Liver (tissue), 9 donors: ENCODE results near the gene DHFR. TPM values are rescaled to one million over a fixed set of nuclear protein-coding genes. Genes with fewer than 3 reads are reported as not detected.

Experiments used
- DNase-seq: peaks from one replicate; pipeline ENCODE4 v3.0.0-alpha.2; 2017; ENCODE audit warnings: low spot score
- H3K27ac ChIP-seq, 2 donors: one replicate each; pipeline ENCODE4 v1.7.0; 2013; ENCODE audit warnings: inconsistent platforms in 2 of 2, low read length in 2 of 2, control low read depth in 1 of 2, low read depth in 1 of 2, mild to moderate bottlenecking in 1 of 2
- H3K27me3 ChIP-seq, 4 donors: one replicate each; pipeline versions ENCODE4 v1.6.1 to v1.7.0; 2013; ENCODE audit warnings: low read length in 3 of 4, inconsistent platforms in 1 of 4, mild to moderate bottlenecking in 1 of 4, moderate library complexity in 1 of 4; ENCODE audit not compliant: control insufficient read depth in 4 of 4, insufficient read depth in 4 of 4
- H3K36me3 ChIP-seq, 4 donors: one replicate each; pipeline versions ENCODE4 v1.6.1 to v1.7.0; 2013; ENCODE audit warnings: low read length in 3 of 4, mild to moderate bottlenecking in 3 of 4, low read depth in 1 of 4, moderate library complexity in 1 of 4; ENCODE audit not compliant: control insufficient read depth in 4 of 4, insufficient read depth in 3 of 4
- H3K4me1 ChIP-seq, 4 donors: one replicate each; pipeline versions ENCODE4 v1.6.1 to v1.7.0; 2013; ENCODE audit warnings: low read length in 3 of 4, mild to moderate bottlenecking in 3 of 4, moderate library complexity in 1 of 4; ENCODE audit not compliant: control insufficient read depth in 4 of 4, insufficient read depth in 4 of 4
- H3K4me3 ChIP-seq, 3 donors: one replicate each; pipeline versions ENCODE4 v1.6.1 to v1.7.0; 2013; ENCODE audit warnings: low read length in 3 of 3, control low read depth in 1 of 3, low read depth in 1 of 3, mild to moderate bottlenecking in 1 of 3
- H3K9ac ChIP-seq, 2 donors: one replicate each; pipeline ENCODE4 v1.7.0; 2013; ENCODE audit warnings: low read length in 2 of 2, mild to moderate bottlenecking in 2 of 2, moderate library complexity in 2 of 2, control low read depth in 1 of 2, low read depth in 1 of 2
- H3K9me3 ChIP-seq, 4 donors: one replicate each; pipeline versions ENCODE4 v1.6.1 to v1.7.0; 2013; ENCODE audit warnings: low read length in 3 of 4; ENCODE audit not compliant: control insufficient read depth in 4 of 4
- EGR1 ChIP-seq, 2 donors: IDR thresholded peaks; 2 replicates each; pipeline ENCODE4 v1.6.1; 2016 to 2018; ENCODE audit warnings: antibody characterized with exemption in 2 of 2, low read depth in 2 of 2
- FOXA1 ChIP-seq: IDR thresholded peaks from 2 replicates; pipeline ENCODE4 v1.6.1; 2016; ENCODE audit warnings: antibody characterized with exemption
- FOXA2 ChIP-seq: IDR thresholded peaks from 2 replicates; pipeline ENCODE4 v1.6.1; 2016; ENCODE audit warnings: antibody characterized with exemption
- GABPA ChIP-seq, 2 donors: IDR thresholded peaks in 1 of 2; conservative IDR thresholded peaks in 1 of 2; 2 replicates each; pipeline ENCODE4 v1.6.1; 2016; ENCODE audit warnings: antibody characterized with exemption in 2 of 2, mild to moderate bottlenecking in 1 of 2, moderate library complexity in 1 of 2
- HNF4A ChIP-seq, 2 donors: conservative IDR thresholded peaks; 2 replicates each; pipeline ENCODE4 v1.6.1; 2016; ENCODE audit warnings: antibody characterized with exemption in 2 of 2, mild to moderate bottlenecking in 2 of 2
- HNF4G ChIP-seq: IDR thresholded peaks from 2 replicates; pipeline ENCODE4 v1.6.1; 2016; ENCODE audit warnings: antibody characterized with exemption
- JUND ChIP-seq, 2 donors: IDR thresholded peaks; 2 replicates each; pipeline ENCODE4 v1.6.1; 2016; ENCODE audit warnings: antibody characterized with exemption in 2 of 2
- NR2F2 ChIP-seq: IDR thresholded peaks from 2 replicates; pipeline ENCODE4 v1.6.1; 2016; ENCODE audit warnings: antibody characterized with exemption
- RAD21 ChIP-seq, 2 donors: IDR thresholded peaks; 2 replicates each; pipeline ENCODE4 v1.6.1; 2016; ENCODE audit warnings: antibody characterized with exemption in 2 of 2, mild to moderate bottlenecking in 2 of 2
- RXRA ChIP-seq, 2 donors: IDR thresholded peaks; 2 replicates each; pipeline ENCODE4 v1.6.1; 2017 to 2018; ENCODE audit warnings: antibody characterized with exemption in 2 of 2, mild to moderate bottlenecking in 1 of 2
- SP1 ChIP-seq: IDR thresholded peaks from 2 replicates; pipeline ENCODE4 v1.6.1; 2018; ENCODE audit warnings: antibody characterized with exemption, mild to moderate bottlenecking
- TAF1 ChIP-seq: conservative IDR thresholded peaks from 2 replicates; pipeline ENCODE4 v1.6.1; 2016; ENCODE audit warnings: antibody characterized with exemption, mild to moderate bottlenecking
- YY1 ChIP-seq: IDR thresholded peaks from 2 replicates; pipeline ENCODE4 v1.6.1; 2016; ENCODE audit warnings: antibody characterized with exemption, mild to moderate bottlenecking
- WGBS: extraction: QIAGEN DNeasy Blood & Tissue Kit; methylation state at CpG from one replicate; pipeline ENCODE4 v1.1.7; 2013; 5-methylcytosine and 5-hydroxymethylcytosine counted together
- polyA plus RNA-seq, 2 donors: library from polyadenylated mRNA; stranded (reverse) in 1 of 2; unstranded in 1 of 2; fragments of 200-250 nt in 1 of 2; fragments of >200 nt in 1 of 2; fragmentation: Nextera tagmentation in 1 of 2; extraction: Ambion mirVana in 1 of 2; gene quantifications; one replicate each; pipeline versions ENCODE4 v1.2.1 to v1.2.3, GENCODE V29; 2013 to 2015
- total RNA-seq, 2 donors: library from RNA; depleted of rRNA; stranded (reverse); fragments of >200 nt; gene quantifications; one replicate each; pipeline ENCODE4 v1.2.3, GENCODE V29; 2014
- TF ChIP-seq, protein P1 (sequence below): IDR thresholded peaks from 2 replicates; pipeline ENCODE4 v1.6.1; 2016; ENCODE audit warnings: antibody characterized with exemption
- TF ChIP-seq, protein P2 (sequence below): IDR thresholded peaks from 2 replicates; pipeline ENCODE4 v1.6.1; 2016; ENCODE audit warnings: antibody characterized with exemption
- TF ChIP-seq, protein P3 (sequence below): IDR thresholded peaks from 2 replicates; pipeline ENCODE4 v1.6.1; 2016; ENCODE audit warnings: antibody characterized with exemption
- TF ChIP-seq, protein P4 (sequence below): fragments of 150-350 bp; IDR thresholded peaks from 2 replicates; pipeline ENCODE4 v1.5.1; 2017; ENCODE audit warnings: improper control_type of control experiment, low read depth, low read length; ENCODE audit not compliant: missing input control
- TF ChIP-seq, protein P5 (sequence below): IDR thresholded peaks from 2 replicates; pipeline ENCODE4 v1.6.1; 2016; ENCODE audit warnings: antibody characterized with exemption, mild to moderate bottlenecking
- donor health status: healthy.
- donor health status: healthy.
- donor health status: healthy.
- donor health status: healthy.
- donor health status: healthy.

DHFR gene
- total and polyA plus RNA-seq, 4 donors = 8.9 to 57.7 (median 13.4) TPM

DNA sequence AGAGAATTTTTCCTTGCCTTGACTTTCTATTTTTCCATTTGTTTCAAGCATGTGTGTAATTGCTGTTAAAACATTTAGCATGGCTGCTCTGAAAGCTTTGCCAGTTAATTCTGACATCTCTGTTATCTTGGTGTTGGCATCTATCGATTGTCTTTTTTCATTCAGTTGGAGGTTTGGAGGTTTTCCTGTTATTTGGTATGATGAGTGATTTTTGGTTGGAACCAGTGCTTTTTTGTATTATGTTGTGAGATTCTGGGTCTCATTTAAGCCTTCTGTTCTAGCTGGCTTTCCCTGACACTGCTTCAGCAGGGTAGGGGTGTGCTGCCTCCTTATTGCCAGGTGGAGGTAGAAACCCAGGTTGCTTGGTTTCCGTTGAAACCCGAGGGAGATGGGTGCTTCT, 40.9 kb upstream of the DHFR start:
- H3K9ac ChIP-seq = no peak overlapping the region
- H3K27me3 ChIP-seq = no peaks in the 10 kb centered on the region
- 97% methylated on average over 3 of the region's 3 CpGs for WGBS
- no peaks in the 10 kb centered on the region for H3K9me3 ChIP-seq
- no peak overlapping the region for H3K27ac ChIP-seq
- peaks cover 0 to 4% (median 1%) of the 10 kb centered on the region in 4 donors for H3K36me3 ChIP-seq
- DNase-seq = no peak
- no peaks in the 10 kb centered on the region for H3K4me1 ChIP-seq
- H3K4me3 ChIP-seq = no peak overlapping the region
- TF ChIP-seq HNF4A (conservative IDR thresholded peaks at IDR 0.05) = no peak
- TF ChIP-seq GABPA (IDR thresholded peaks at IDR 0.05 in 1 of 2, conservative IDR thresholded peaks at IDR 0.05 in 1 of 2) = no peak
- TF ChIP-seq EGR1 (IDR thresholded peaks at IDR 0.05; ENCODE audit: low read depth in 2 of 2) = no peak
- TF ChIP-seq, protein P1, sequence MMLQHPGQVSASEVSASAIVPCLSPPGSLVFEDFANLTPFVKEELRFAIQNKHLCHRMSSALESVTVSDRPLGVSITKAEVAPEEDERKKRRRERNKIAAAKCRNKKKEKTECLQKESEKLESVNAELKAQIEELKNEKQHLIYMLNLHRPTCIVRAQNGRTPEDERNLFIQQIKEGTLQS = no peak
- TF ChIP-seq, protein P2, sequence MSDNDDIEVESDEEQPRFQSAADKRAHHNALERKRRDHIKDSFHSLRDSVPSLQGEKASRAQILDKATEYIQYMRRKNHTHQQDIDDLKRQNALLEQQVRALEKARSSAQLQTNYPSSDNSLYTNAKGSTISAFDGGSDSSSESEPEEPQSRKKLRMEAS = no peak
- TF ChIP-seq TAF1 = no peak
- no peak for TF ChIP-seq NR2F2
- TF ChIP-seq, protein P3, sequence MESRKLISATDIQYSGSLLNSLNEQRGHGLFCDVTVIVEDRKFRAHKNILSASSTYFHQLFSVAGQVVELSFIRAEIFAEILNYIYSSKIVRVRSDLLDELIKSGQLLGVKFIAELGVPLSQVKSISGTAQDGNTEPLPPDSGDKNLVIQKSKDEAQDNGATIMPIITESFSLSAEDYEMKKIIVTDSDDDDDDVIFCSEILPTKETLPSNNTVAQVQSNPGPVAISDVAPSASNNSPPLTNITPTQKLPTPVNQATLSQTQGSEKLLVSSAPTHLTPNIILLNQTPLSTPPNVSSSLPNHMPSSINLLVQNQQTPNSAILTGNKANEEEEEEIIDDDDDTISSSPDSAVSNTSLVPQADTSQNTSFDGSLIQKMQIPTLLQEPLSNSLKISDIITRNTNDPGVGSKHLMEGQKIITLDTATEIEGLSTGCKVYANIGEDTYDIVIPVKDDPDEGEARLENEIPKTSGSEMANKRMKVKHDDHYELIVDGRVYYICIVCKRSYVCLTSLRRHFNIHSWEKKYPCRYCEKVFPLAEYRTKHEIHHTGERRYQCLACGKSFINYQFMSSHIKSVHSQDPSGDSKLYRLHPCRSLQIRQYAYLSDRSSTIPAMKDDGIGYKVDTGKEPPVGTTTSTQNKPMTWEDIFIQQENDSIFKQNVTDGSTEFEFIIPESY = no peak
- no peak for TF ChIP-seq RAD21 (IDR thresholded peaks at IDR 0.05)
- TF ChIP-seq HNF4G = no peak
- no peak for TF ChIP-seq YY1
- TF ChIP-seq FOXA1 = no peak
- TF ChIP-seq, protein P4, sequence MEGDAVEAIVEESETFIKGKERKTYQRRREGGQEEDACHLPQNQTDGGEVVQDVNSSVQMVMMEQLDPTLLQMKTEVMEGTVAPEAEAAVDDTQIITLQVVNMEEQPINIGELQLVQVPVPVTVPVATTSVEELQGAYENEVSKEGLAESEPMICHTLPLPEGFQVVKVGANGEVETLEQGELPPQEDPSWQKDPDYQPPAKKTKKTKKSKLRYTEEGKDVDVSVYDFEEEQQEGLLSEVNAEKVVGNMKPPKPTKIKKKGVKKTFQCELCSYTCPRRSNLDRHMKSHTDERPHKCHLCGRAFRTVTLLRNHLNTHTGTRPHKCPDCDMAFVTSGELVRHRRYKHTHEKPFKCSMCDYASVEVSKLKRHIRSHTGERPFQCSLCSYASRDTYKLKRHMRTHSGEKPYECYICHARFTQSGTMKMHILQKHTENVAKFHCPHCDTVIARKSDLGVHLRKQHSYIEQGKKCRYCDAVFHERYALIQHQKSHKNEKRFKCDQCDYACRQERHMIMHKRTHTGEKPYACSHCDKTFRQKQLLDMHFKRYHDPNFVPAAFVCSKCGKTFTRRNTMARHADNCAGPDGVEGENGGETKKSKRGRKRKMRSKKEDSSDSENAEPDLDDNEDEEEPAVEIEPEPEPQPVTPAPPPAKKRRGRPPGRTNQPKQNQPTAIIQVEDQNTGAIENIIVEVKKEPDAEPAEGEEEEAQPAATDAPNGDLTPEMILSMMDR = no peak
- TF ChIP-seq SP1 = no peak
- TF ChIP-seq JUND (IDR thresholded peaks at IDR 0.05) = no peak
- TF ChIP-seq FOXA2 = no peak
- TF ChIP-seq, protein P5, sequence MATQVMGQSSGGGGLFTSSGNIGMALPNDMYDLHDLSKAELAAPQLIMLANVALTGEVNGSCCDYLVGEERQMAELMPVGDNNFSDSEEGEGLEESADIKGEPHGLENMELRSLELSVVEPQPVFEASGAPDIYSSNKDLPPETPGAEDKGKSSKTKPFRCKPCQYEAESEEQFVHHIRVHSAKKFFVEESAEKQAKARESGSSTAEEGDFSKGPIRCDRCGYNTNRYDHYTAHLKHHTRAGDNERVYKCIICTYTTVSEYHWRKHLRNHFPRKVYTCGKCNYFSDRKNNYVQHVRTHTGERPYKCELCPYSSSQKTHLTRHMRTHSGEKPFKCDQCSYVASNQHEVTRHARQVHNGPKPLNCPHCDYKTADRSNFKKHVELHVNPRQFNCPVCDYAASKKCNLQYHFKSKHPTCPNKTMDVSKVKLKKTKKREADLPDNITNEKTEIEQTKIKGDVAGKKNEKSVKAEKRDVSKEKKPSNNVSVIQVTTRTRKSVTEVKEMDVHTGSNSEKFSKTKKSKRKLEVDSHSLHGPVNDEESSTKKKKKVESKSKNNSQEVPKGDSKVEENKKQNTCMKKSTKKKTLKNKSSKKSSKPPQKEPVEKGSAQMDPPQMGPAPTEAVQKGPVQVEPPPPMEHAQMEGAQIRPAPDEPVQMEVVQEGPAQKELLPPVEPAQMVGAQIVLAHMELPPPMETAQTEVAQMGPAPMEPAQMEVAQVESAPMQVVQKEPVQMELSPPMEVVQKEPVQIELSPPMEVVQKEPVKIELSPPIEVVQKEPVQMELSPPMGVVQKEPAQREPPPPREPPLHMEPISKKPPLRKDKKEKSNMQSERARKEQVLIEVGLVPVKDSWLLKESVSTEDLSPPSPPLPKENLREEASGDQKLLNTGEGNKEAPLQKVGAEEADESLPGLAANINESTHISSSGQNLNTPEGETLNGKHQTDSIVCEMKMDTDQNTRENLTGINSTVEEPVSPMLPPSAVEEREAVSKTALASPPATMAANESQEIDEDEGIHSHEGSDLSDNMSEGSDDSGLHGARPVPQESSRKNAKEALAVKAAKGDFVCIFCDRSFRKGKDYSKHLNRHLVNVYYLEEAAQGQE = no peak

DNA sequence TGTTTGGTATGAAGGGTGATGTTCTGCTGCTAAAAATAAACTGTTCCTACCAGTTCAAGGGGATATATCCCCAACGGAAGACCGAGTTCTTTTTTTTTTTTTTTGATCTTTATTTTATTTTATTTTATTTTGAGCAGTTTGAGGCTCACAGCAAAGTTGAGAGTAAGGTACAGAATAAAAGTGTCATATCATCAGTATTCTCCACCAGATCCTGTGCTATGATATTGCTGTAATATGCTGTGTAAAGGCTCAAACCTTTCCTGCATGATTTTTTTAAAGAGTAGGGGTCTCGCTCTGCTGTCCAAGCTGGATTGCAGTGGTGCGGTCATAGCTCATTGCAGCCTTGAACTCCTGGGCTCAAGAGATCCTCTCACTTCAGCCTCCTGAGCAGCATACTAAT, 34.8 kb upstream of the DHFR start:
- Histone ChIP-seq H3K36me3 (peaks cover 0 to 2% (median 0%) of the 10 kb centered on the region in 4 donors), H3K9ac (no peak overlapping the region), H3K27me3 (no peaks in the 10 kb centered on the region), H3K4me3 (no peak overlapping the region), H3K4me1 (no peaks in the 10 kb centered on the region), H3K9me3 (no peaks in the 10 kb centered on the region), H3K27ac (no peak overlapping the region)
- DNase-seq = no peak
- WGBS = 83% methylated on average over 4 of the region's 4 CpGs
- TF ChIP-seq YY1 (no peak), GABPA (IDR thresholded peaks at IDR 0.05 in 1 of 2, conservative IDR thresholded peaks at IDR 0.05 in 1 of 2) (no peak), HNF4G (no peak), RXRA (IDR thresholded peaks at IDR 0.05) (no peak), TAF1 (no peak), FOXA2 (no peak), HNF4A (conservative IDR thresholded peaks at IDR 0.05) (no peak), SP1 (no peak), NR2F2 (no peak)
- TF ChIP-seq, protein P2 = no peak
- TF ChIP-seq, protein P5 = no peak
- TF ChIP-seq, protein P3 = no peak
